Panc1 (cell line): ENCODE data around the gene DAD1. TPM values are rescaled to one million over a fixed set of nuclear protein-coding genes. Genes with fewer than 3 reads are reported as not detected.

Experiments
- ATAC-seq: fragments of 200-7000 bp; cut with Tn5 transposase; 2 replicates; pipeline ENCODE4 v1.9.1; 2020; ENCODE audit warnings: mild to moderate bottlenecking, moderate library complexity
- BruUV-seq: library from RNA; stranded (reverse); fragments of 400-500 nt; replicated peaks from 2 replicates; lab custom pipeline; 2021; lab: Mats Ljungman, UMichigan
- CTCF ChIA-PET: fragments of 300-600 bp; sonication (Branson Sonifier 250); formaldehyde crosslinking; loops from one replicate; lab custom pipeline; 2022; ENCODE audit warnings: antibody characterized with exemption; lab: Charles Lee
- POLR2A ChIA-PET: fragments of 300-600 bp; sonication (Branson Sonifier 250); formaldehyde crosslinking; loops from one replicate; lab custom pipeline; 2022; ENCODE audit warnings: antibody characterized with exemption; lab: Charles Lee
- DNase-seq: peaks from one replicate; pipeline ENCODE4 v3.0.0-alpha.2; 2010; ENCODE audit warnings: low read depth, low spot score
- H3K27ac ChIP-seq: 2 replicates; pipeline ENCODE4 v1.5.1; 2011; ENCODE audit warnings: mild to moderate bottlenecking, low read length, inconsistent platforms
- H3K27me3 ChIP-seq: fragments of 200-500 bp; sonication (Bioruptor generic); 2 replicates; pipeline ENCODE4 v1.6.0; 2014; ENCODE audit warnings: low read length, inconsistent platforms; ENCODE audit not compliant: control insufficient read depth, insufficient read depth
- H3K36me3 ChIP-seq: fragments of 200-500 bp; sonication (Bioruptor generic); 2 replicates; pipeline ENCODE4 v1.5.1; 2014; ENCODE audit warnings: inconsistent platforms, mild to moderate bottlenecking, low read length, moderate library complexity; ENCODE audit not compliant: control insufficient read depth, insufficient read depth
- H3K4me1 ChIP-seq: 2 replicates; pipeline ENCODE4 v1.5.1; 2011; ENCODE audit warnings: inconsistent platforms, mild to moderate bottlenecking, low read length, moderate library complexity; ENCODE audit not compliant: control insufficient read depth, insufficient read depth
- H3K4me3 ChIP-seq, 2 experiments: 2 replicates each; pipeline ENCODE4 v1.5.1; 2011 to 2012; ENCODE audit warnings: low read depth in 2 of 2, low read length in 2 of 2, mild to moderate bottlenecking in 2 of 2, inconsistent platforms in 1 of 2, moderate library complexity in 1 of 2
- H3K9me3 ChIP-seq: fragments of 200-500 bp; sonication (Bioruptor generic); 2 replicates; pipeline ENCODE4 v1.5.1; 2014; ENCODE audit warnings: low read depth, mild to moderate bottlenecking, inconsistent platforms, low read length, moderate library complexity; ENCODE audit not compliant: control insufficient read depth, insufficient read depth
- POLR2AphosphoS5 ChIP-seq: IDR thresholded peaks from 2 replicates; pipeline ENCODE4 v1.6.1; 2012; ENCODE audit warnings: mild to moderate bottlenecking, low read depth, low read length, moderate library complexity
- SIN3A ChIP-seq: IDR thresholded peaks from 2 replicates; pipeline ENCODE4 v1.6.1; 2012; ENCODE audit warnings: low read depth, mild to moderate bottlenecking, low read length, moderate library complexity, borderline replicate concordance; ENCODE audit not compliant: insufficient read depth
- TCF7L2 ChIP-seq: IDR thresholded peaks from 2 replicates; pipeline ENCODE4 v1.6.1; 2011; ENCODE audit warnings: mild to moderate bottlenecking, low read depth, low read length, inconsistent platforms
- in situ Hi-C: cut with HindIII; loops from 2 replicates; pipeline ENCODE4 v1.10.0; 2016; ENCODE audit warnings: low sequenced_read_pairs, low pct_unique_long_range_greater_than_20kb
- intact Hi-C: fragments of 100-400 bp; cut with micrococcal nuclease; formaldehyde crosslinking; loops from one replicate; pipeline ENCODE4 v1.10.0; 2022; ENCODE audit not compliant: unreplicated experiment
- total RNA-seq: library from RNA; stranded (reverse); gene quantifications from one replicate; pipeline ENCODE4 v1.2.1, GENCODE V29; 2021; ENCODE audit not compliant: unreplicated experiment
- TF ChIP-seq, protein P1 (sequence below): fragments of 450-650 bp; IDR thresholded peaks from 2 replicates; pipeline ENCODE4 v1.5.1; 2017; ENCODE audit warnings: mild to moderate bottlenecking
- TF ChIP-seq, protein P2 (sequence below), 2 experiments: IDR thresholded peaks; 2 replicates each; pipeline ENCODE4 v1.6.1; 2011 to 2012; ENCODE audit warnings: low read depth in 2 of 2, control low read depth in 1 of 2, low read length in 1 of 2, mild to moderate bottlenecking in 1 of 2, moderate library complexity in 1 of 2; ENCODE audit not compliant: insufficient read depth in 1 of 2

The DAD1 gene
- total RNA-seq, 1 experiment from 2014 or later: 163 TPM

DNA sequence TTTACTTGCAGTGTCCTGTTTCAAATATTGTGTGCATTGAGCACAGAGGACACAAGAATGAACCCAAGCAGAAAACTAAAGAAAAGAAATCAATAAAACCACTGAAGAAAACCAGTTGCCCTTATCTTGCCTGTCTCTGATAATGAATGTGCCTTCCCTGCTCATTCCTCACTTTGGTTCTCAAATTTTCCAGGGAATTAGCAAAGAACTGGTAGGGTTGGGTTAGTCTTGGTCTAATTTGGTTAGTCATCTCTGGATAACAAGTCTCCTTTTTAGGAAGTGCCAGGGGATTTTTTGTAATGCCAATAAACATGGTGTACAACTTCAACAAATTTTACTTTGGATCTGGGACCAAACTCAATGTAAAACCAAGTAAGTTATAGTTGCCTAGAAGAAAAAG lies 65.7 kb downstream of the DAD1 start:
- no TSS peak for BruUV-seq

DNA sequence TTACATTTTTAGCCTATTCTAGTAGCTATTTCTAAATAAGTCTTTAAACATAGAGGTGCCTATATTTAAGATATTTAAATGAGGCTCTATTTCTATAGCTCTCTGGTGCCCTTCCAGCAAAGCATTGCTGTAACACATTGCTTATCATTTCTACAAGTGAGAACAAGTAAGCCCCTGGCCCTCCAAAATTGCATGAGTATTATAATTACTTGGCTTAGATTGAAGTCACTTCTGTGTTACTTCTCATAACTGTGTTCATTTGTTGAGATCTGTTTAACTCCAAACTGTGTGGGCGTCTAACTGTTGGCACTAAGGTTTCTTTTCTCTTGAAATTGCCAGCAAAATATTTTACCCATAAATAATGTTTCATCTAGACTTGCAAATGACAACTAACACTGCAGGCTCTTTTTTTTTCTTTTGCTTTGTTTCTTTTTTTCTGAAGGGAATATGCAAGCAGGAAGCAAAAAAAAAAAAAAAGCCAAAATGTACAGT lies 66.5 kb downstream of the DAD1 start:
- peaks cover 4% of the 10 kb centered on the region; the same call in 1 of the 2 replicates for H3K27me3 ChIP-seq
- intact Hi-C loops (no loop called here), in situ Hi-C loops (no loop called here)
- ATAC-seq (no peak), DNase-seq (no peak)
- CTCF ChIA-PET: no interaction called here
- H3K4me3 ChIP-seq: no peak overlapping the region
- H3K9me3 ChIP-seq: no peaks in the 10 kb centered on the region
- POLR2A ChIA-PET: no interaction called here
- H3K27ac ChIP-seq: no peak overlapping the region
- BruUV-seq: no TSS peak
- no peaks in the 10 kb centered on the region for H3K36me3 ChIP-seq
- no peaks in the 10 kb centered on the region for H3K4me1 ChIP-seq
- TF ChIP-seq SIN3A (no peak), TCF7L2 (no peak), POLR2AphosphoS5 (no peak)
- TF ChIP-seq, protein P1, sequence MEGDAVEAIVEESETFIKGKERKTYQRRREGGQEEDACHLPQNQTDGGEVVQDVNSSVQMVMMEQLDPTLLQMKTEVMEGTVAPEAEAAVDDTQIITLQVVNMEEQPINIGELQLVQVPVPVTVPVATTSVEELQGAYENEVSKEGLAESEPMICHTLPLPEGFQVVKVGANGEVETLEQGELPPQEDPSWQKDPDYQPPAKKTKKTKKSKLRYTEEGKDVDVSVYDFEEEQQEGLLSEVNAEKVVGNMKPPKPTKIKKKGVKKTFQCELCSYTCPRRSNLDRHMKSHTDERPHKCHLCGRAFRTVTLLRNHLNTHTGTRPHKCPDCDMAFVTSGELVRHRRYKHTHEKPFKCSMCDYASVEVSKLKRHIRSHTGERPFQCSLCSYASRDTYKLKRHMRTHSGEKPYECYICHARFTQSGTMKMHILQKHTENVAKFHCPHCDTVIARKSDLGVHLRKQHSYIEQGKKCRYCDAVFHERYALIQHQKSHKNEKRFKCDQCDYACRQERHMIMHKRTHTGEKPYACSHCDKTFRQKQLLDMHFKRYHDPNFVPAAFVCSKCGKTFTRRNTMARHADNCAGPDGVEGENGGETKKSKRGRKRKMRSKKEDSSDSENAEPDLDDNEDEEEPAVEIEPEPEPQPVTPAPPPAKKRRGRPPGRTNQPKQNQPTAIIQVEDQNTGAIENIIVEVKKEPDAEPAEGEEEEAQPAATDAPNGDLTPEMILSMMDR: no peak
- TF ChIP-seq, protein P2, sequence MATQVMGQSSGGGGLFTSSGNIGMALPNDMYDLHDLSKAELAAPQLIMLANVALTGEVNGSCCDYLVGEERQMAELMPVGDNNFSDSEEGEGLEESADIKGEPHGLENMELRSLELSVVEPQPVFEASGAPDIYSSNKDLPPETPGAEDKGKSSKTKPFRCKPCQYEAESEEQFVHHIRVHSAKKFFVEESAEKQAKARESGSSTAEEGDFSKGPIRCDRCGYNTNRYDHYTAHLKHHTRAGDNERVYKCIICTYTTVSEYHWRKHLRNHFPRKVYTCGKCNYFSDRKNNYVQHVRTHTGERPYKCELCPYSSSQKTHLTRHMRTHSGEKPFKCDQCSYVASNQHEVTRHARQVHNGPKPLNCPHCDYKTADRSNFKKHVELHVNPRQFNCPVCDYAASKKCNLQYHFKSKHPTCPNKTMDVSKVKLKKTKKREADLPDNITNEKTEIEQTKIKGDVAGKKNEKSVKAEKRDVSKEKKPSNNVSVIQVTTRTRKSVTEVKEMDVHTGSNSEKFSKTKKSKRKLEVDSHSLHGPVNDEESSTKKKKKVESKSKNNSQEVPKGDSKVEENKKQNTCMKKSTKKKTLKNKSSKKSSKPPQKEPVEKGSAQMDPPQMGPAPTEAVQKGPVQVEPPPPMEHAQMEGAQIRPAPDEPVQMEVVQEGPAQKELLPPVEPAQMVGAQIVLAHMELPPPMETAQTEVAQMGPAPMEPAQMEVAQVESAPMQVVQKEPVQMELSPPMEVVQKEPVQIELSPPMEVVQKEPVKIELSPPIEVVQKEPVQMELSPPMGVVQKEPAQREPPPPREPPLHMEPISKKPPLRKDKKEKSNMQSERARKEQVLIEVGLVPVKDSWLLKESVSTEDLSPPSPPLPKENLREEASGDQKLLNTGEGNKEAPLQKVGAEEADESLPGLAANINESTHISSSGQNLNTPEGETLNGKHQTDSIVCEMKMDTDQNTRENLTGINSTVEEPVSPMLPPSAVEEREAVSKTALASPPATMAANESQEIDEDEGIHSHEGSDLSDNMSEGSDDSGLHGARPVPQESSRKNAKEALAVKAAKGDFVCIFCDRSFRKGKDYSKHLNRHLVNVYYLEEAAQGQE (IDR thresholded peaks at IDR 0.05; ENCODE audit: insufficient read depth in 1 of 2, low read depth in 2 of 2, low read length in 1 of 2): no peak

More for the DNA sequence above, 65.7 kb downstream of the DAD1 start:
- TF ChIP-seq, protein P2 (IDR thresholded peaks at IDR 0.05; ENCODE audit: insufficient read depth in 1 of 2, low read depth in 2 of 2, low read length in 1 of 2): no peak
- TF ChIP-seq SIN3A (no peak), POLR2AphosphoS5 (no peak), TCF7L2 (no peak)
- TF ChIP-seq, protein P1: no peak
- peaks cover 3% of the 10 kb centered on the region; the same call in 1 of the 2 replicates for H3K27me3 ChIP-seq
- H3K4me3 ChIP-seq: no peak overlapping the region
- H3K36me3 ChIP-seq: no peaks in the 10 kb centered on the region
- in situ Hi-C loops: no loop called here
- ChIA-PET CTCF (no interaction called here), POLR2A (no interaction called here)
- H3K4me1 ChIP-seq: no peaks in the 10 kb centered on the region
- H3K9me3 ChIP-seq: no peaks in the 10 kb centered on the region
- no peak for ATAC-seq
- DNase-seq: no peak
- H3K27ac ChIP-seq: no peak overlapping the region
- intact Hi-C loops: no loop called here
